HEK293T (cell line): Measurements from ENCODE around the gene RNFT2.

Experiments
- CTCF ChIA-PET: fragments of 350-600 bp; formaldehyde crosslinking; extraction: SDS; loops from one replicate; lab custom pipeline; 2021; ENCODE audit warnings: antibody characterized with exemption, inconsistent platforms; lab: Yijun Ruan, JAX
- POLR2A ChIA-PET: fragments of 350-600 bp; formaldehyde crosslinking; extraction: SDS; loops from one replicate; lab custom pipeline; 2020; ENCODE audit warnings: antibody characterized with exemption, inconsistent platforms; lab: Yijun Ruan, JAX
- DNase-seq: peaks from one replicate; pipeline ENCODE4 v3.0.0; 2012; ENCODE audit warnings: mixed read lengths; ENCODE audit errors: extremely low spot score
- ARNT ChIP-seq: fragments of 450-650 bp; IDR thresholded peaks from 2 replicates; pipeline ENCODE4 v1.6.1; 2017; ENCODE audit warnings: mild to moderate bottlenecking
- BHLHE40 ChIP-seq: fragments of 450-650 bp; IDR thresholded peaks from 2 replicates; pipeline ENCODE4 v1.6.1; 2016; ENCODE audit warnings: mild to moderate bottlenecking, moderate library complexity, borderline replicate concordance
- CTBP1 ChIP-seq: fragments of 450-650 bp; IDR thresholded peaks from 2 replicates; pipeline ENCODE4 v1.6.1; 2016; ENCODE audit warnings: borderline replicate concordance
- ELF4 ChIP-seq: fragments of 450-650 bp; IDR thresholded peaks from 2 replicates; pipeline ENCODE4 v1.6.1; 2017; ENCODE audit warnings: antibody characterized with exemption
- FOXA1 ChIP-seq: fragments of 450-650 bp; IDR thresholded peaks from 2 replicates; pipeline ENCODE4 v1.6.1; 2016; ENCODE audit warnings: mild to moderate bottlenecking
- FOXK2 ChIP-seq: fragments of 450-650 bp; IDR thresholded peaks from 2 replicates; pipeline ENCODE4 v1.6.1; 2016; ENCODE audit warnings: mild to moderate bottlenecking
- FOXM1 ChIP-seq: fragments of 450-650 bp; IDR thresholded peaks from 2 replicates; pipeline ENCODE4 v1.6.1; 2017; ENCODE audit warnings: mild to moderate bottlenecking, borderline replicate concordance
- HDGF ChIP-seq: fragments of 450-650 bp; IDR thresholded peaks from 2 replicates; pipeline ENCODE4 v1.6.1; 2017; ENCODE audit warnings: antibody characterized with exemption, borderline replicate concordance
- L3MBTL2 ChIP-seq: fragments of 450-650 bp; conservative IDR thresholded peaks from 2 replicates; pipeline ENCODE4 v1.6.1; 2016; ENCODE audit warnings: mild to moderate bottlenecking
- LEF1 ChIP-seq: fragments of 450-650 bp; IDR thresholded peaks from 2 replicates; pipeline ENCODE4 v1.6.1; 2017; ENCODE audit warnings: mild to moderate bottlenecking, borderline replicate concordance
- NFRKB ChIP-seq: fragments of 450-650 bp; IDR thresholded peaks from 2 replicates; pipeline ENCODE4 v1.6.1; 2016; ENCODE audit warnings: mild to moderate bottlenecking, moderate library complexity
- SP1 ChIP-seq: fragments of 450-650 bp; IDR thresholded peaks from 2 replicates; pipeline ENCODE4 v1.6.1; 2017
- SUZ12 ChIP-seq: fragments of 450-650 bp; IDR thresholded peaks from 2 replicates; pipeline ENCODE4 v1.6.1; 2016; ENCODE audit warnings: mild to moderate bottlenecking
- TARDBP ChIP-seq: fragments of 450-650 bp; IDR thresholded peaks from 2 replicates; pipeline ENCODE4 v1.6.1; 2016
- ZNF384 ChIP-seq: fragments of 450-650 bp; IDR thresholded peaks from 2 replicates; pipeline ENCODE4 v1.6.1; 2016
- TF ChIP-seq, protein P1 (sequence below): fragments of 450-650 bp; IDR thresholded peaks from 2 replicates; pipeline ENCODE4 v1.6.1; 2016

Gene RNFT2

DNA sequence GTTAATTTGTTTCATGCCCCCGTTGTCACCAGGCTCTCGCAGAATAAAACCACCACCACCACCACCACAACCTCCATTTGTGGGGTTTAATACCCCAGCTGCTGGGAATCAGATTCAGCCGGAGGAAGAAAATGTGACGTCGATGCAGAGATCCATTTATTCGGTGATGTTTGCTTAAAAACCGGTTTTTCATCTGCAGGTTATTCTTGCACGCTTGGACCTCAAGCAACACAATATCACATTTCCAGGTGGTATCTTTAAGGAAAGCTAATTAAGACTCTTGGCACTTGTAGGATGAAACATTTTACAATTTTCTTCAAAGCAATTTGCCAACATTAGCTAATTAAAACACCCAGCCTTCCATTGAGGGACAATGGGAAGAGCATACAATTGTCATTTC lies 40.0 kb upstream of the RNFT2 start:
- no peak for DNase-seq
- ChIA-PET CTCF (no interaction called here), POLR2A (no interaction called here)
- no peak for TF ChIP-seq BHLHE40
- TF ChIP-seq TARDBP = no peak
- TF ChIP-seq FOXA1 = no peak

- CTCF ChIA-PET = no interaction called here
- DNase-seq = no peak
- no peak for TF ChIP-seq SP1
- POLR2A ChIA-PET = interaction anchor here (0.7 kb wide), 1 partner anchor 294 kb away, joined by 3 read pairs; no protein-coding TSS in a partner anchor
Measured at GRCh38 chr12:116698554-116699075, 39.5 kb upstream of the RNFT2 start.

GRCh38 chr12:116700066-116700465 lies 38.0 kb upstream of the RNFT2 start:
- no peak for DNase-seq
- TF ChIP-seq SP1 (no peak), L3MBTL2 (no peak), TARDBP (no peak), BHLHE40 (no peak), SUZ12 (no peak), ELF4 (no peak)
- ChIA-PET CTCF (interaction anchor here (0.6 kb wide), 2 partner anchors 9 to 754 kb away, joined by 3 read pairs; no protein-coding TSS in a partner anchor), POLR2A (no interaction called here)

DNA sequence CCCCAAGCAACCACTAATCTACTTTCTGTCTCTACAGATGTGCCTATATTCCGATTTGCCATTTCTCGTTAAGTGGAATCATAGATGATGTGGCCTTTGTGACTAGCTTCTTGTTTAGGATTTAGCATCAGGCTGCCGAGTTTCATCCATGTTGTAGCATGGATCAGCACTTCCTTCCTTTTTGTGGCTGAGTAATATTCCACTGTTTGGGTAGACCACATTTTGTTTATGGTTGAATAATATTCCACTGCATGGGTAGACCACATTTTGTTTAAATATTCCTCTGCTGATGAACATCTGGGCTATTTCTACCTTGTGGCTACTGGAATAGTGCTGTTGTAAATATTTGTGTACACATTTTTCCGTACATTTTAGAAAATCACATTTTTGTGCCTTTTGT lies 36.7 kb upstream of the RNFT2 start:
- DNase-seq = no peak
- no peak for TF ChIP-seq SP1
- no peak for TF ChIP-seq ELF4
- TF ChIP-seq, protein P1, sequence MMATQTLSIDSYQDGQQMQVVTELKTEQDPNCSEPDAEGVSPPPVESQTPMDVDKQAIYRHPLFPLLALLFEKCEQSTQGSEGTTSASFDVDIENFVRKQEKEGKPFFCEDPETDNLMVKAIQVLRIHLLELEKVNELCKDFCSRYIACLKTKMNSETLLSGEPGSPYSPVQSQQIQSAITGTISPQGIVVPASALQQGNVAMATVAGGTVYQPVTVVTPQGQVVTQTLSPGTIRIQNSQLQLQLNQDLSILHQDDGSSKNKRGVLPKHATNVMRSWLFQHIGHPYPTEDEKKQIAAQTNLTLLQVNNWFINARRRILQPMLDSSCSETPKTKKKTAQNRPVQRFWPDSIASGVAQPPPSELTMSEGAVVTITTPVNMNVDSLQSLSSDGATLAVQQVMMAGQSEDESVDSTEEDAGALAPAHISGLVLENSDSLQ = no peak
- TF ChIP-seq CTBP1 = no peak
- no peak for TF ChIP-seq FOXA1
- TF ChIP-seq TARDBP = no peak
- no peak for TF ChIP-seq FOXM1
- TF ChIP-seq NFRKB = no peak
- no peak for TF ChIP-seq SUZ12
- no peak for TF ChIP-seq BHLHE40
- TF ChIP-seq LEF1 = no peak
- TF ChIP-seq HDGF = no peak
- no peak for TF ChIP-seq FOXK2
- no peak for TF ChIP-seq ZNF384
- TF ChIP-seq L3MBTL2 = no peak
- TF ChIP-seq ARNT = no peak
- CTCF ChIA-PET = interaction anchor here (0.7 to 1.7 kb wide), 2 partner anchors 181 to 213 kb away, joined by 3 to 6 read pairs; no protein-coding TSS in a partner anchor
- POLR2A ChIA-PET = no interaction called here

GRCh38 chr12:116703214-116703795 lies 34.8 kb upstream of the RNFT2 start:
- peak; percentile 78 for DNase-seq
- POLR2A ChIA-PET = interaction anchor here (1.8 kb wide), 1 partner anchor 179 kb away, joined by 7 read pairs; no protein-coding TSS in a partner anchor
- CTCF ChIA-PET = interaction anchor here (0.6 to 1.6 kb wide), 9 partner anchors 9 to 433 kb away, joined by 3 to 13 read pairs (median 3); no protein-coding TSS in a partner anchor

GRCh38 chr12:116707751-116708150 lies 30.4 kb upstream of the RNFT2 start:
- no peak for DNase-seq
- TF ChIP-seq HDGF (no peak), NFRKB (no peak), SP1 (no peak), SUZ12 (no peak), BHLHE40 (no peak), TARDBP (no peak)
- TF ChIP-seq, protein P1 = no peak
- POLR2A ChIA-PET = no interaction called here
- CTCF ChIA-PET = interaction anchor here (0.7 kb wide), 1 partner anchor 26 kb away, joined by 3 read pairs; no protein-coding TSS in a partner anchor

More at GRCh38 chr12:116703214-116703795, 34.8 kb upstream of the RNFT2 start:
- TF ChIP-seq LEF1 (no peak), SP1 (no peak), FOXK2 (no peak), ARNT (no peak), ELF4 (no peak), NFRKB (no peak), FOXA1 (no peak), ZNF384 (no peak), FOXM1 (no peak), BHLHE40 (no peak), CTBP1 (no peak), HDGF (no peak), SUZ12 (no peak), TARDBP (no peak), L3MBTL2 (no peak)
- TF ChIP-seq, protein P1 = no peak
